Keratinocyte (primary cell): ENCODE data around the gene ALOX15B. TPM values are rescaled to one million over a fixed set of nuclear protein-coding genes. Genes with fewer than 3 reads are reported as not detected.

Experiments
- DNase-seq: peaks from one replicate; pipeline ENCODE4 v3.0.0-alpha.2; 2011; ENCODE audit warnings: low read depth, missing footprints, low spot score
- FAIRE-seq: peaks from 2 replicates; lab custom pipeline; 2011; peaks lifted over from hg19 to GRCh38; lab: Jason Lieb, UNC
- H2AFZ ChIP-seq: 2 replicates; pipeline ENCODE4 v1.6.0; 2012; ENCODE audit warnings: low read length, control low read depth, inconsistent platforms; ENCODE audit not compliant: control insufficient read depth
- H3K27ac ChIP-seq: 2 replicates; pipeline ENCODE4 v1.5.1; 2011; ENCODE audit warnings: low read length; ENCODE audit not compliant: control insufficient read depth, insufficient read depth
- H3K27me3 ChIP-seq: 3 replicates; pipeline ENCODE4 v1.6.0; 2011; ENCODE audit warnings: low read length; ENCODE audit not compliant: control insufficient read depth, insufficient read depth; ENCODE audit errors: extremely low read depth
- H3K36me3 ChIP-seq, 2 experiments: 2 replicates in 1 of 2; 3 replicates in 1 of 2; pipeline ENCODE4 v1.5.1; 2011; ENCODE audit warnings: low read length in 2 of 2, mild to moderate bottlenecking in 1 of 2; ENCODE audit not compliant: control insufficient read depth in 2 of 2, insufficient read depth in 2 of 2; ENCODE audit errors: extremely low read depth in 1 of 2
- H3K4me1 ChIP-seq: 3 replicates; pipeline ENCODE4 v1.5.1; 2011; ENCODE audit warnings: low read length; ENCODE audit not compliant: control insufficient read depth, insufficient read depth; ENCODE audit errors: extremely low read depth
- H3K4me2 ChIP-seq: 3 replicates; pipeline ENCODE4 v1.6.0; 2011; ENCODE audit warnings: low read depth, low read length; ENCODE audit not compliant: control insufficient read depth, insufficient read depth; ENCODE audit errors: extremely low read depth
- H3K4me3 ChIP-seq, 3 experiments: fragments of 200-600 bp in 1 of 3; sonication (generic) in 1 of 3; 2 replicates in 2 of 3; 3 replicates in 1 of 3; pipeline ENCODE4 v1.5.1; 2011 to 2016; ENCODE audit warnings: low read length in 3 of 3, mild to moderate bottlenecking in 3 of 3, control low read depth in 2 of 3, inconsistent platforms in 1 of 3, low read depth in 1 of 3, mixed read lengths in 1 of 3, mixed run types in 1 of 3, moderate library complexity in 1 of 3; ENCODE audit not compliant: control insufficient read depth in 2 of 3, insufficient read depth in 2 of 3; ENCODE audit errors: extremely low read depth in 1 of 3
- H3K79me2 ChIP-seq: 2 replicates; pipeline ENCODE4 v1.6.0; 2012; ENCODE audit warnings: low read length; ENCODE audit not compliant: control insufficient read depth, insufficient read depth
- H3K9ac ChIP-seq: 3 replicates; pipeline ENCODE4 v1.6.0; 2011; ENCODE audit warnings: low read length; ENCODE audit not compliant: control insufficient read depth, insufficient read depth; ENCODE audit errors: extremely low read depth
- H3K9me1 ChIP-seq: 3 replicates; pipeline ENCODE4 v1.6.0; 2011; ENCODE audit warnings: low read length; ENCODE audit not compliant: control insufficient read depth, insufficient read depth; ENCODE audit errors: extremely low read depth
- H3K9me3 ChIP-seq: 2 replicates; pipeline ENCODE4 v1.5.1; 2012; ENCODE audit warnings: low read depth, low read length; ENCODE audit not compliant: control insufficient read depth
- H4K20me1 ChIP-seq: 3 replicates; pipeline ENCODE4 v1.6.0; 2011; ENCODE audit warnings: low read length; ENCODE audit not compliant: control insufficient read depth, insufficient read depth; ENCODE audit errors: extremely low read depth
- CTCF ChIP-seq, 3 experiments: IDR thresholded peaks in 1 of 3; conservative IDR thresholded peaks in 1 of 3; optimal IDR thresholded peaks in 1 of 3; 2 replicates in 2 of 3; 3 replicates in 1 of 3; pipeline versions ENCODE3 to v1.5.1; 2011; ENCODE audit warnings: low read length in 3 of 3, mild to moderate bottlenecking in 3 of 3, moderate library complexity in 2 of 3, control low read depth in 1 of 3, inconsistent platforms in 1 of 3; ENCODE audit not compliant: insufficient read depth in 2 of 3; ENCODE audit errors: extremely low read depth in 1 of 3
- EZH2 ChIP-seq: IDR thresholded peaks from one replicate; pipeline ENCODE4 v1.6.1; 2012; ENCODE audit warnings: inconsistent platforms, mild to moderate bottlenecking, low read length, moderate library complexity
- dilution Hi-C: fragments of 300-500 bp; cut with MboI; formaldehyde crosslinking; loops from one replicate; pipeline ENCODE4 v1.7.0; 2020; ENCODE audit warnings: low sequenced_read_pairs; ENCODE audit not compliant: extremely low pct_ligation_motif_present
- polyA plus RNA-seq, 5 experiments: library from polyadenylated mRNA; depleted of rRNA in 3 of 5; stranded (reverse) in 3 of 5; stranded (forward) in 1 of 5; unstranded in 1 of 5; fragments of >200 nt; gene quantifications; 1 replicate in 1 of 5; 2 replicates in 3 of 5; 3 replicates in 1 of 5; pipeline versions ENCODE4 v1.2.1 to v1.2.3, GENCODE V29; 2011 to 2012; ENCODE audit warnings: missing spikeins in 2 of 5, low read depth in 1 of 5, low replicate concordance in 1 of 5

ALOX15B gene
- polyA plus RNA-seq, 1 donor (not counting 4 experiments of a cell fraction or from before 2014, with no cell fraction given) = 29.7 TPM

GRCh38 chr17:8062807-8063483, 24.1 kb downstream of the ALOX15B start:
- Histone ChIP-seq H4K20me1 (no peaks in the 10 kb centered on the region), H3K27me3 (peaks cover 14% of the 10 kb centered on the region), H3K9me1 (no peaks in the 10 kb centered on the region), H3K4me3 (peak overlapping the region in 2 of 3 experiments; percentile 22 to 58), H3K9me3 (no peaks in the 10 kb centered on the region), H3K79me2 (no peaks in the 10 kb centered on the region), H3K36me3 (no peaks in the 10 kb centered on the region), H3K4me2 (peak overlapping the region; percentile 83), H3K4me1 (peaks cover 13% of the 10 kb centered on the region), H3K9ac (peak overlapping the region; percentile 24), H2AFZ (peak overlapping the region; percentile 50), H3K27ac (no peak overlapping the region)
- dilution Hi-C loops = no loop called here
- TF ChIP-seq CTCF (optimal IDR thresholded peaks at IDR 0.05 in 1 of 3, IDR thresholded peaks at IDR 0.05 in 1 of 3, conservative IDR thresholded peaks at IDR 0.05 in 1 of 3; ENCODE audit: extremely low read depth in 1 of 3, insufficient read depth in 2 of 3, low read length in 3 of 3) (no peak), EZH2 (peak; percentile 31)
- no peak for DNase-seq
- FAIRE-seq = peak; percentile 77

- no peak for FAIRE-seq
- Histone ChIP-seq H3K79me2 (no peaks in the 10 kb centered on the region), H3K27ac (no peak overlapping the region), H3K36me3 (no peaks in the 10 kb centered on the region), H3K4me1 (peaks cover 9% of the 10 kb centered on the region), H3K9me3 (no peaks in the 10 kb centered on the region), H3K9me1 (no peaks in the 10 kb centered on the region), H3K27me3 (peaks cover 14% of the 10 kb centered on the region), H3K9ac (no peak overlapping the region), H3K4me3 (no peak overlapping the region), H3K4me2 (no peak overlapping the region), H2AFZ (no peak overlapping the region), H4K20me1 (no peaks in the 10 kb centered on the region)
- TF ChIP-seq CTCF (optimal IDR thresholded peaks at IDR 0.05 in 1 of 3, IDR thresholded peaks at IDR 0.05 in 1 of 3, conservative IDR thresholded peaks at IDR 0.05 in 1 of 3; ENCODE audit: extremely low read depth in 1 of 3, insufficient read depth in 2 of 3, low read length in 3 of 3) (no peak), EZH2 (no peak)
- dilution Hi-C loops = no loop called here
- no peak for DNase-seq
Observed at GRCh38 chr17:8063761-8064534, 25.1 kb downstream of the ALOX15B start.
